ENCODE data around the gene PARVG. TPM values are rescaled to one million over a fixed set of nuclear protein-coding genes. Genes with fewer than 3 reads are reported as not detected.

PARVG gene
- 0.41 TPM for total RNA-seq

GRCh38 chr22:44180706-44181032 is at the start of gene PARVG:
TSS of gene PARVG (plus strand) at chr22:44180925. CDS start at chr22:44183330, 2,405 bp downstream.
- no peak for FAIRE-seq
- DNase-seq (ENCODE audit: low spot score in 2 of 2) = no peak

DNA sequence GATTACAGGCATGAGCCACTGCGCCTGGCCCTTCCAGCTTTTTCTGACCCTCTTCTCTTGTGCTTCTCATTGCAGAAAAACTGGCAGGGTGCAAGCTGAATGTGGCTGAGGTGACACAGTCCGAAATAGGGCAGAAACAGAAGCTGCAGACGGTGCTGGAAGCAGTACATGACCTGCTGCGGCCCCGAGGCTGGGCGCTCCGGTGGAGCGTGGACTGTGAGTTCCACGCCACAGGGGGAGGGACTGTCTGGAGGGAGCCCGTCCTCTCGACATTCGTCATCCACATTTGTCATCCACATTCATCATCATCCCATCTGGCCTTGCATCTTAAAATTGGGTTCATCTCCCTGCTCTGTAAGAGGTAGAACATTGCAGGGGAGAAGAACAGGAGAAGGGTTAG is 49.3 kb upstream of the PARVG start:
- DNase-seq (ENCODE audit: low spot score in 2 of 2) (no peak), FAIRE-seq (no peak)

DNA sequence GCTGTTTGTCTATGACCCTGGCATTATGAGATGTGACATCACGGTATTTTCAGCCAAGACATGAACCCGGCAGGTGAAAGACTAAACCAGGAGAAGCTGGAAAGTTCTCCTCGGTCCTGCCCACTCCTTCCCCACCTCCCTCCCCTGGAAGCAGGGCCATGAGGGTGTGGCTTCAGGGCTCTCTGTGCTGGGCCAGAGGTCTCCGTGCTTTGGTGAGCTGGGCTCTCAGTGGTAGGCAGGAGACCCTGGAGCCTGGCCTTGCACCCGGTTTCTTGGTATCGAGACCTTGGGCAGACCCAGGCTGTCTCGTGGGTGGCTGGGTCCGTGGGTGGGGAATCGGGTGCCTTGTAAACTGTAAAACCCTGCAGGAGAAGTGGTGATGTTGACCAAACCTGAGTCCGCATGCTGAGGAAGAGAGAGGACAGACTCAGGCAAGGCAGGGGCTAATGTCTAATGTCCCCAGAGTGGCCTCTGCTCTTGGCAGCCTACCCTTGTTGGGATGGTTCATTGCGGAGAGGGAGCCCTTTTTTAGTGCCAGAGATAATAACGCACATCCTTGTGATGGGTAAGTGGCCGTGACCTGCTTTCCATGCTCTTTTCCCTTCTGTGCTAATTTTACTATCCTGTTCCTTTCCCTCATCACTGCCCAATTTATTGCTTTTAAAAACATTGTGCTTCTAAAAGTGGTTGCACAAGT is 48.6 kb upstream of the PARVG start:
- FAIRE-seq (no peak), DNase-seq (ENCODE audit: low spot score in 2 of 2) (no peak)

GRCh38 chr22:44132724-44133123 is 48.0 kb upstream of the PARVG start:
- DNase-seq (ENCODE audit: low spot score in 2 of 2) (no peak), FAIRE-seq (no peak)

DNA sequence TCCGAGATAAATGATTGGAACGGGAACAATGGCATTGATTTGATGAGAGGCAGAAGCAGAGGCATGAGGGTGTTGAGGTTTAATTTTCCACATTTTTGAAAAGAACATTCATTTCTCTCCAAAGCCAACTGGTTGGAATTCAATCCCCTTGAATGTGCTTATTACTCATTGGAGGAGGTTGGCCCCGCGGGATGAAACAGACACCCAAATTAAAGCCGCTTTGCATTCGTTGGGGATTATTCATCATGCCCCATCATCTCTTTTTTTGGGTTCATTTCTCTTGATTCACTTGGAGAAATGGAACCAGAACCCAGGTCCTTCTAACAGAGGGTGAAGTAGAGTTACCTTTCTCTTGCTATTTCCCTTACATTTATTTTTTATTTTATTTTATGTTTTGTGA is 47.6 kb upstream of the PARVG start:
- FAIRE-seq (no peak), DNase-seq (ENCODE audit: low spot score in 2 of 2) (no peak)

- DNase-seq (ENCODE audit: low spot score in 2 of 2) (peak in 1 of 2 donors; percentile 39), FAIRE-seq (no peak)
Measured at GRCh38 chr22:44133901-44134571, 46.7 kb upstream of the PARVG start.

- DNase-seq (ENCODE audit: low spot score in 2 of 2) = no peak
- no peak for FAIRE-seq
Measured at GRCh38 chr22:44136112-44136511, 44.6 kb upstream of the PARVG start.

DNA sequence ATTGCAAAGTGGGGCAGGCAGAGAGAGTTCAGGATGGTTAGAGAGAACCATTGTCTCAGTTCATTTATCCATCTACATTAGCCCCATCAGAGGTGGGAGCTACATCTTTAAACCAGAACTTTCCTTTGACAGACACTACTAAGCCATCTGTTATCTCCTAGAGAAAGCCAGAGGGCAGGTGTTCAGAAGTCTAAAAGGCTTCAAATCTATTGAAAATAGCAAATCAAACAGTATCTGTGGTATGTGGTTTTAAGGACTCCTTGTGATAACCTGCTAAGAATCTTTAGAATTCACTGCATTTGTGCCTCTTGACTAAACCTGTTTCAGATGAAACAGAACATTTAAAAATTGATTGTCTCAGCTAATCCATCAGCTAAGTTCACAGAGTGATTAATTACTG is 43.9 kb upstream of the PARVG start:
- FAIRE-seq = no peak
- no peak for DNase-seq (ENCODE audit: low spot score in 2 of 2)

DNA sequence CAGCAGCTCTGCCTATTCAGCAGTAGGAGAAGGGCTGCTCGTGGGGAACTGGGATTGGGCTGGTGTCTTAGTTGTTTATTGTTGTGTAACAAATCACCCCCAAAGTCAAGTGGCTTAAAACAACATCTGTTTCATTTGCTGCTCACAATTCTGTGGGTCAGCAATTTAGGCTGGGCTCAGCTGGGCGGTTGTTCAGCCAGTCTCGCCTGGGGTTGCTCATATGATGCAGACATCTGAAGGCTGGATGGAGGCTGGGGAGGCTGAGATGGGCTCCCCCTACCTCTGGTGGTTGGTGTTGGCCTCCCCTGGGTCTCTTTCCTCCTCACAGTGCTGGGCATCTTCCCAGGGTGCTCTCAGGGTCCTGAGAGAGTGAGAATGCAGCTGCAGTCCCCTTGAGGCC is 43.3 kb upstream of the PARVG start:
- DNase-seq (ENCODE audit: low spot score in 2 of 2) (no peak), FAIRE-seq (no peak)

DNA sequence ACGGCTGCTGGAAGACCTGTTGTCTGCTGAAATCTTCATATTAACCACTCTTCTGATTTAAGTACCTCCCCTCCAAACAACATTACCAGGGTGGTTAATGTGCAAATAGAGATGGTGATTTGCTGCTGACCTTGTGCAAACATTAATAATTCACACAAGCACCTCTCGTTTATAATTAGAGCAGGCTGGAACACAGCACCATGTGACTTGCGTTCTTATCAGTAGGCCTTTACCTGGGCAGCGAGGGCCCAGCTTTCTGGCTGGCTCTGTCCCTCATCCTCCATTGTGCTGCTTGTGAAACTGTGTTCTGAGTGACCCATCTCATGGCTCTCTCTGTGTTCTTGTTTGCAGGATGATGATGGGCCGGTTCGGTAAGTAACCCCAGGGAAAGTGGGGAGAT is 41.0 kb upstream of the PARVG start:
- no peak for DNase-seq (ENCODE audit: low spot score in 2 of 2)
- FAIRE-seq = no peak

GRCh38 chr22:44142421-44143104 is 38.2 kb upstream of the PARVG start:
- FAIRE-seq (no peak), DNase-seq (ENCODE audit: low spot score in 2 of 2) (no peak)

- no peak for FAIRE-seq
- DNase-seq (ENCODE audit: low spot score in 2 of 2) = no peak
Measured at GRCh38 chr22:44143105-44143474, 37.6 kb upstream of the PARVG start.

- FAIRE-seq (no peak), DNase-seq (ENCODE audit: low spot score in 2 of 2) (no peak)
Measured at GRCh38 chr22:44143579-44143978, 37.1 kb upstream of the PARVG start.

DNA sequence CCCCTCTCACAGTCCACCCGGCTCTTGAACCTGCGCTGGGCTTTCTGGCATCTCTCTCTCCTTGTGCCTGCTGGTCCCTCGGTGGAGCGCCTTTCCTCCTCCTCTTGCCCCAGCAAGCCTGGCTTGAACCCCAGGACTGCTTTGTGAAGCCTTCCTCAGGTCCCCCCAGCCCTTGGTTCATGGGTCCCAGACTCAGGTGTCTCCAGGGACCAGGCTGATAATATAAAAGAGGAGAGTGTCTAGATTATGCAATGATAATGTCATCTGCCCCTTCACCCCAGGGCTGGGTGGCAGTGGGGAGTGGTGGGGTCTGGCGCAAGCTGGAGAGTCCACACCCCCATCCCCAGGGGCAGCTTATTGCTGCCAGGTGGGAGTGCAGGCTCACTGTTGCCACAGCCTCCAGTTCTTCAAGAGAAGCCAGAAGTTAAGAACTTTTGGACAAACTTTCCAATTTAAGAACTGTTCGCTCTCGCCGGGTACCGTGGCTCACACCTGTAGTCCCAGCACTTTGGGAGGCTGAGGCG is 36.6 kb upstream of the PARVG start:
- DNase-seq (ENCODE audit: low spot score in 2 of 2) = no peak
- FAIRE-seq = no peak

DNA sequence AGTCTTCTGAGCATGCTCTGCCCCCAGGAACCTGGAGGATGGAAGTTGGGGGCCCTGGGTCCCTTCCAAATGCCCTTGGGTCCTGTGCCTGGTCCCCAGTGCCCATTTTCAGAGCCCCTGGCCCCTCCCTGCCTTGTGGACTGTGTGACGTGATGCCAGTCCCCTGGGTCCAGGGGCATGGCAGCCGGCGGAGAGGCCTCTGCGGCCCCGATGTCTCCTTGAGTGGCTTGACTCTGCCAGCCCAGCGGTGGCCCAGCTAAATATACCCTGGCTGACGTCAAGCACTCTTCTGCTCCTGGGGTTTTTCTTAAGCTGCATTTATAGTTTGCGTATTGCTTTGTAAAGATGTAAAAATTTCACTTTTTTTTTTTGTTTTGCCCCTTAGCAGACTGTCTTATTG is 35.2 kb upstream of the PARVG start:
- FAIRE-seq = no peak
- no peak for DNase-seq (ENCODE audit: low spot score in 2 of 2)

DNA sequence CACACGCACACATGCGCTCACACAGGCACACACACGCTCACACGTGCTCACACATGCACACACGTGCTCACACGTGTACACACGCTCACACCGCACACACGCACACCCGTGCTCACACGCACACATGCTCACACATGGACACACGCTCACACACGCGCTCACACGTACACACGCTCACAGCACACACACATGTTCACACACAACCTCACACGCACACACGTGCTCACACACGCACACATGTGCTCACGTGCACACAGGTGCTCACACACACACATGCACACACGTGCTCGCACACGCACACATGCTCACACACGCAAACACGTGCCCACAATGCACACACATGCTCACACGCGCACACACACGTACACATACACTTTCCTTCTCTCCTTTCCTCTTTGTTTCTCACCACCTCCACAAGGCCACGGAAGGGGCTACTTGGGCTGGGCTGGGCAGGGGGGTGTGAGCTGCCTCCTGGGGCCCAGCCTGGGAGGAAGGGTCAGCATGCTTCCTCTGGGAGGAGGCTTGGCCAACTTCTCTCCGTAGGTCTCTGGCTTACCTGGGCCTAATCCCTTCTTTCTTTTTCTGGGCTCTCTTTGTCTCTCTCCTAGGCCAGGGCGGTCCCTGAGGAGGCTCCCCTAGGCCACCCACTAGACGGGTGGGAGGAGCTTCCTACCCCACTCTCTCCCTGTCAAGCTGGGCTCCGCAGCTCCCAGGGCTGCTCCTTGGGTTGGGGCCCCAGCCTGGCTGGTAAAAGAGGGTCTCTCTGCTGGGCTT is 34.5 kb upstream of the PARVG start:
- DNase-seq (ENCODE audit: low spot score in 2 of 2) (no peak), FAIRE-seq (no peak)

GRCh38 chr22:44147008-44147645 is 33.6 kb upstream of the PARVG start:
- DNase-seq (ENCODE audit: low spot score in 2 of 2) = no peak
- no peak for FAIRE-seq

GRCh38 chr22:44147821-44148574 is 32.7 kb upstream of the PARVG start:
- no peak for DNase-seq (ENCODE audit: low spot score in 2 of 2)
- FAIRE-seq = no peak

- FAIRE-seq (no peak), DNase-seq (ENCODE audit: low spot score in 2 of 2) (no peak)
Measured at GRCh38 chr22:44151676-44152075, 29.0 kb upstream of the PARVG start.

DNA sequence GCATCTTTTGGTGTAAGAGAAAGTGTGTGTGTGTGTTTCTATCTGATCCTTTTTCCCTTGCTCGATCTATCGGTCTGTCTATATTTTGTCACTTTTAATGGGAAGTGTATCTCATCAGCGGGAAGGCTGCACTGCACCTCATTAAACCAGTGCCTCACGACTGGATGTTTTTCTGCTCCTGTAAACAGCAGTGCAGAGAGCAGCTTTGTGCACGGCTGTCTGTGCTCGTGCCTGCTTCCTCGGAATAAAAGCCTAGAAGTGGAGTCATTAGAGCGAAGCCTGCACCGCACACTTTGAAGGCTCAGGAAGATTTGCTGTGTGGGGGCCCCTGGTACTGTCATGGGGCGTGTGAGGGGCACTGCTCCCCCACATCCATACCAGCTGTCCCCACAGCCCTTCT is 27.0 kb upstream of the PARVG start:
- DNase-seq (ENCODE audit: low spot score in 2 of 2) (no peak), FAIRE-seq (no peak)
